ENCODE data around the gene ATP8B1. TPM values are rescaled to one million over a fixed set of nuclear protein-coding genes. Genes with fewer than 3 reads are reported as not detected.
A peak's percentile ranks its signal among the peaks of the same experiment; 100 is the strongest.

The ATP8B1 gene
- total and polyA plus RNA-seq, 2 donors (not counting 3 experiments of a cell fraction or from before 2014, with no cell fraction given) = 49.3 to 100 TPM

- no peaks in the 10 kb centered on the region for H4K20me1 ChIP-seq (replicated peaks; ENCODE audit: control insufficient read depth, extremely low read depth, insufficient read depth, low read length)
- H3K4me3 ChIP-seq (replicated peaks in 1 of 3; ENCODE audit: insufficient read depth in 1 of 3, low read depth in 1 of 3, low read length in 3 of 3) = peak overlapping the region in 1 of 3 experiments; percentile 7
- peak overlapping the region; percentile 78 for H3K9ac ChIP-seq (replicated peaks; ENCODE audit: extremely low read depth, insufficient read depth, low read length)
- H3K79me2 ChIP-seq (ENCODE audit: control insufficient read depth, insufficient read depth, low read length) = peaks cover 8% of the 10 kb centered on the region
- H3K9me3 ChIP-seq (replicated peaks; ENCODE audit: control insufficient read depth, insufficient read depth, low read length) = no peaks in the 10 kb centered on the region
- no TSS peak for BruUV-seq (replicated peaks)
- dilution Hi-C loops (cut with MboI; ENCODE audit: extremely low pct_ligation_motif_present, low sequenced_read_pairs) = no loop called here
- no peaks in the 10 kb centered on the region for H3K9me1 ChIP-seq (replicated peaks; ENCODE audit: control insufficient read depth, extremely low read depth, insufficient read depth, low read length)
- peaks cover 43% of the 10 kb centered on the region for H3K4me1 ChIP-seq (ENCODE audit: control insufficient read depth, extremely low read depth, insufficient read depth, low read length)
- ChIA-PET CTCF (interaction anchor here (0.6 to 1.6 kb wide), 11 partner anchors 13 to 315 kb away, joined by 3 to 6 read pairs (median 4); no protein-coding TSS in a partner anchor), POLR2A (interaction anchor here (1.1 to 1.3 kb wide), 3 partner anchors 11 to 23 kb away, joined by 3 read pairs; no protein-coding TSS in a partner anchor)
- FAIRE-seq (peak; percentile 82), DNase-seq (ENCODE audit: low read depth, low spot score) (peak; percentile 80)
- H3K27me3 ChIP-seq (ENCODE audit: control insufficient read depth in 2 of 2, insufficient read depth in 2 of 2, low read length in 2 of 2) = no peaks in the 10 kb centered on the region
- TF ChIP-seq POLR2AphosphoS5 (IDR thresholded peaks at IDR 0.05; ENCODE audit: insufficient read depth, low read depth, low read length) (peak; percentile 49), FOS (IDR thresholded peaks at IDR 0.05; ENCODE audit: borderline replicate concordance, insufficient read depth, low read length) (peak; percentile 51), GATA2 (IDR thresholded peaks at IDR 0.05; ENCODE audit: insufficient read depth, insufficient read length, low read depth, low read length) (no peak), JUN (IDR thresholded peaks at IDR 0.05; ENCODE audit: borderline replicate concordance, insufficient read depth, insufficient read length, low read depth) (peak; percentile 75)
- H3K36me3 ChIP-seq (ENCODE audit: control insufficient read depth in 2 of 2, extremely low read depth in 1 of 2, insufficient read depth in 2 of 2, low read length in 2 of 2) = no peaks in the 10 kb centered on the region
- H3K4me2 ChIP-seq (ENCODE audit: insufficient read depth, low read length) = peak overlapping the region; percentile 73
- peak overlapping the region; percentile 93 for H3K27ac ChIP-seq (ENCODE audit: insufficient read depth, low read depth, low read length)
- no peak overlapping the region for H2AFZ ChIP-seq (ENCODE audit: low read depth, low read length)
- intact Hi-C loops (cut with micrococcal nuclease) = loop anchor here (1.0 to 2.0 kb wide), 5 partner anchors 13 to 176 kb away; no protein-coding TSS in a partner anchor
Observed at GRCh38 chr18:57806978-57807285, 3.8 kb upstream of the ATP8B1 start.

- Histone ChIP-seq H3K4me2 (ENCODE audit: insufficient read depth, low read length) (peak overlapping the region; percentile 73), H3K27me3 (ENCODE audit: control insufficient read depth in 2 of 2, insufficient read depth in 2 of 2, low read length in 2 of 2) (no peaks in the 10 kb centered on the region), H3K4me3 (replicated peaks in 1 of 3; ENCODE audit: insufficient read depth in 1 of 3, low read depth in 1 of 3, low read length in 3 of 3) (peak overlapping the region in 1 of 3 experiments; percentile 7), H3K4me1 (ENCODE audit: control insufficient read depth, extremely low read depth, insufficient read depth, low read length) (peaks cover 43% of the 10 kb centered on the region), H3K27ac (ENCODE audit: insufficient read depth, low read depth, low read length) (peak overlapping the region; percentile 93), H3K9me1 (replicated peaks; ENCODE audit: control insufficient read depth, extremely low read depth, insufficient read depth, low read length) (no peaks in the 10 kb centered on the region), H2AFZ (ENCODE audit: low read depth, low read length) (no peak overlapping the region), H4K20me1 (replicated peaks; ENCODE audit: control insufficient read depth, extremely low read depth, insufficient read depth, low read length) (no peaks in the 10 kb centered on the region), H3K36me3 (ENCODE audit: control insufficient read depth in 2 of 2, extremely low read depth in 1 of 2, insufficient read depth in 2 of 2, low read length in 2 of 2) (no peaks in the 10 kb centered on the region), H3K9me3 (replicated peaks; ENCODE audit: control insufficient read depth, insufficient read depth, low read length) (no peaks in the 10 kb centered on the region), H3K9ac (replicated peaks; ENCODE audit: extremely low read depth, insufficient read depth, low read length) (peak overlapping the region; percentile 78), H3K79me2 (ENCODE audit: control insufficient read depth, insufficient read depth, low read length) (peaks cover 13% of the 10 kb centered on the region)
- intact Hi-C loops (cut with micrococcal nuclease) (loop anchor here (2.0 kb wide), 1 partner anchor 176 kb away; no protein-coding TSS in a partner anchor), dilution Hi-C loops (cut with MboI; ENCODE audit: extremely low pct_ligation_motif_present, low sequenced_read_pairs) (no loop called here)
- POLR2A ChIA-PET = interaction anchor here (1.1 to 1.3 kb wide), 3 partner anchors 11 to 22 kb away, joined by 3 read pairs; no protein-coding TSS in a partner anchor
- FAIRE-seq = no peak
- no peak for DNase-seq (ENCODE audit: low read depth, low spot score)
- no TSS peak for BruUV-seq (replicated peaks)
- CTCF ChIA-PET = interaction anchor here (1.0 to 1.2 kb wide), 4 partner anchors 13 to 50 kb away, joined by 4 to 6 read pairs (median 5); no protein-coding TSS in a partner anchor
- TF ChIP-seq MAX (IDR thresholded peaks at IDR 0.05; ENCODE audit: insufficient read depth, insufficient read length) = no peak
- no peak for TF ChIP-seq POLR2AphosphoS5 (IDR thresholded peaks at IDR 0.05; ENCODE audit: insufficient read depth, low read depth, low read length)
- no peak for TF ChIP-seq CTCF (IDR thresholded peaks at IDR 0.05; ENCODE audit: extremely low read depth in 1 of 2, insufficient read depth in 1 of 2, low read depth in 1 of 2, low read length in 2 of 2)
- TF ChIP-seq FOS (IDR thresholded peaks at IDR 0.05; ENCODE audit: borderline replicate concordance, insufficient read depth, low read length) = no peak
- TF ChIP-seq POLR2A (IDR thresholded peaks at IDR 0.05; ENCODE audit: low read depth, low read length) = no peak
- no peak for TF ChIP-seq JUN (IDR thresholded peaks at IDR 0.05; ENCODE audit: borderline replicate concordance, insufficient read depth, insufficient read length, low read depth)
Observed at GRCh38 chr18:57806201-57806977, 3.3 kb upstream of the ATP8B1 start.

All from endothelial cell of umbilical vein (primary cell).